ENCODE results near the gene PLVAP.

PLVAP gene

GRCh38 chr19:17319473-17320238, 57.5 kb downstream of the PLVAP start:
- no peak for DNase-seq

- no peak for DNase-seq
Measured at GRCh38 chr19:17318966-17319365, 58.2 kb downstream of the PLVAP start.

GRCh38 chr19:17314007-17314593, 63.0 kb downstream of the PLVAP start:
- DNase-seq: no peak

GRCh38 chr19:17312189-17313113, 64.7 kb downstream of the PLVAP start:
- no peak for DNase-seq

DNA sequence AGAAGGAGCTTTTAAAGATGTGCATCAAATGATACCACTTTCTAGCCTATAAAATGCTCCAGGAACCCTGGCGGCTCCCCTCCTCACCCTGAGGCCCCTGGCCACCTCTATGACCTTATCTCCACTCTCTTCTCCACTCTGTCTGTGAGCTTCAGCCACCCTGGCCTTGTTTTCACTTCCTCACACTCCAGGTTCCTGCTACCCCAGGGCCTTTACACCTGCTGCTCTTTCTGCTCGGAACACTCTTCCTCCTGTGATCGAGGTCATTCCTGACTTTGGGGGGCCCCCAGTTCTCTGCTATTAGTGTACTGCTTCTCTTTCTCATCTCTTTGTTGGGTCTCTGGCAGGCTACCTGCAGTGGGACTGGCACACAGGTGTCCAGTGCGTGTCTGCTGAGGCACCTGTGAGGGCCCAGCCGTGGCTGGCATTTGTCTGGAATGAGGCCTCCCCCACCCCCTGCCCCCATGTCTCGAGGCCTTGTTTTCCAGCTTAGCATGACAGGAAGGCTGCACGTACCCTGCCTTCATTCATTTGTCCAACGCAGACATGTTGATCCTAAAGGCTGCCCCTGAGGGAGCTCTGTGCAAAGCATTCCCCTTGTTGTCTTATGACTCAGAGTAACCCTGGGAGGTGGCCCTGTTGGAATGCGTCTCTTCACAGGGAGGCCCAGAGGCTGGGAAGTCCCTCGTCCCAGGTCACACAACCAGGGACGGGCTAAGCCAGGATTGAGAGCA, 65.5 kb downstream of the PLVAP start:
- DNase-seq: no peak

DNA sequence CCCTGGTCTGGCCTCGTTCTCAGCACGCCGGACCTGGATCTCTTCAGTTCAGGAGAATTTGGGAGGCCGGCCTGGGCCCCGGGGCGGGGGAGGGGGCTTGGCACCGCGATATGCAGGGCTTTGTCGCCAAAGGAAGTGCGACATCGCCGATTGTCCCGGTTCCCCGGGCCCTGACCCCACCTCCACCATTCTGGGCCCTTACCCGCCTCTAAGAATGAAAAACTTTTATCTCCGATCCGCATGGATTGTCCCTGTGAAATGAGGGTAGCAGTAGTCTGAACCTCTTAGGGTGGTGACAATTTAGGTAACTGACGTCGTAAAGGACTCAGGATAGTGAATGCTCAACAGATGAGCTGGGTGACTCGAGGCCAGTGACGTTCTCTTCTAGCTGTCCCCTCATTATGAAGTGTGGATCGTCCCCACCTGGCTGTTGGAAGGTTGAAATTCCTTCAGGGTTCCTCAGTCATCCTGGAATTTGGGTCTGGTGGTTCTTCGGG, 67.1 kb downstream of the PLVAP start:
- DNase-seq: no peak

DNA sequence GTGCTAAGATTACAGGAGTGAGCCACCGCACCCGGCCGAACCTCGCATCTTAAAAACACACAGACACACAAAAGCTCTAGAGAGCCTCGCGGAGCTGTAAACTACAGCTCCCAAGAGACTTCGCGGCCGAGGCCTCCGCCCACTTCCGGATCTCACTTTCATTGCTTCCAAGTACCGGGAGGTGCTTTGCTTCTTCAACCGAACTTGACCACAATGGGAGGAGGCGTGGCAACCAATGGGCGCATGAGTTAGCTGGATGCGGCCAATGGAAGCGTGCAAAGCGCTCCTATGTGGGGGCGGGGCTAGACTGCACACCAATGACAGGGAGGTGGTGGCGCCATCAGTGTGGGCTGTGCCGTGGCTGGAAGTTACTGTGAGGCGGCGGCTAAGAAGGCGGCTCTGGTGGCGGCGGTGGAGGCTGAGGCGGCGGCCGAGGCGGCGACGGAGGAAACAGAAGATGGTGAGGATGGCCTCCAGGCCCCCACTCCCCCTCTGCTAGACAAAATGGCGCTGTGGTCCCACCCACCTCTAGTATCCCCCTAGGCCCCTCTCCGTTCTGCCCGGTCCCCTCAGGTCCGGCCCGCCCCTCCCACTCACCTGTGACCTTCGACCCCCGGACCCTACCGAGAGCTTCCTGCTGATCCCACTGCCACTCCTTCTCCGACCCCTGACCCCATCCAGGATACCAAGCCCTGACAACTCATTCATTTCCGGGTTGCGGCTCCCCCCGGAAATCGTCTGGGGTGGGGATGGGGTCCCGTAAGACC, 67.8 kb downstream of the PLVAP start, which contains the start of gene DDA1:
Gene DDA1 (plus strand): TSS at position 366 of the 767 bp plus-strand sequence. CDS start 92 bp downstream, at position 458.
- peak; percentile 98 for DNase-seq

- DNase-seq: no peak
Measured at GRCh38 chr19:17307876-17308377, 69.2 kb downstream of the PLVAP start.

DNA sequence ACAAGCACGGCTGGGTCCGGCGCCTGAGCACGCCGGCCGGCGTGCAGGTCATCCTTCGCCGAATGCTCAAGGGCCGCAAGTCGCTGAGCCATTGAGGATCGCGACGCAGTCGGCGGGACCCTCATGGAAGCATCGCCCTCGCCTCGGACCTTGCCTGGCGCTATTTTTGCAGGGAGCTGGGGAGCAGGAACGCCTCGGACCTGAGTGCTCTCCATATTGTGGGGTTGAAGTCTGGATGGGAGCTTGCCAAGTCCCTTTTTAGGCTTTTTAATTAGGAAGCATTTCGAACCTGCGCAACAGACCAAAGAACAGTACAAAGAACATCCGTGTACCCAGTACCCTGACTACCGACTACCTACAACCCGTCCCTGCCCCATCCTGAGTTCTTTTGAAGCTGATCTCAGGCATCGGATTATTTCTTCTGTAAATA, 70.8 kb downstream of the PLVAP start:
- DNase-seq: no peak

GRCh38 chr19:17305517-17306284, 71.4 kb downstream of the PLVAP start, which contains the start of gene MRPL34:
Gene MRPL34 (plus strand): TSS chr19:17305872. CDS start chr19:17305893, 21 bp downstream.
- DNase-seq: peak; percentile 97

GRCh38 chr19:17305216-17305516, 72.0 kb downstream of the PLVAP start:
- DNase-seq: no peak

GRCh38 chr19:17304386-17305215, 72.5 kb downstream of the PLVAP start:
- no peak for DNase-seq

- DNase-seq: no peak
Measured at GRCh38 chr19:17303940-17304267, 73.2 kb downstream of the PLVAP start.

- no peak for DNase-seq
Measured at GRCh38 chr19:17303167-17303939, 73.8 kb downstream of the PLVAP start, which contains the start of gene ABHD8. Gene ABHD8 (minus strand): TSS chr19:17303425. CDS start chr19:17301616, 1,809 bp downstream.

DNA sequence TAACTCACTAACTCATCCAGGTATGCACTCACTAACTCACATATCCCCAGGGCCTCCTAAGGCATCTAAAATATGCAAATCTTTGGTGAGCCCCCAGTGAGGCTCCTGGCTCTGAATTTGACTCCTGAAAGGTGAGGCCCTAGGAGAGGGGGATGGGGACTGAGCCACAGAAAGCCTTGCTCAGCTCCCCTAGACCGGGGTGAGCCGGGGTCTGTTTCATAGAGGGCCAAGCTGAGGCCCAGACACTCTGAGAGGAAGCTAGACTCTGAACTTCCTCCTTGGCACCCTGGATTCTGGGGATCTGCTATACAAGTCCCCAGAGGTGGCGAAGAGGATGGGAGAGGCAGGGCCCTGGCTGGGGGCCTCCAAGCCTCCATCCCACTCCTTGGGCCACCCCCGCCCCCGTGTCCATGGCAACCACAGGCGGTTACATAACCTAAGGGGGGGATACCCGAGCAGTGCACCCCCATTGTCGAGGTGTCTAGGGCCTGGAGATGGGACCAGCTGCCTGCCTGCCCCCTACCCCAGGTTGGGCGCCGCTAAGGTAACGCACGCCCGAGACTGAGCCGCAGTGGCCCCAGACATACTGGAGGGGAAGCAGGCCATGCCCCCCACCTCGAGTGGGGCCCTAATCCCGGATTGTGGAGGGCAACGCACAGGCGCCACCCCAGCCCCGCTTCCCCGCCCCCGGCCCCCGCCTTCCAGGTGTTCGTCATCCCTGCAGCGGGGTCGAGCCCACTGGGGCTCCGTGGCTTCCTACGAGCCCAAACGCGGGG, 74.6 kb downstream of the PLVAP start:
- no peak for DNase-seq

Measured in SIG-M5 (cell line).